DMS114 treated with DMSO at 0.1 percent for 48 hours (cell line): Measurements from ENCODE around the gene TMEM138.

ENCODE experiments used
- DNase-seq: peaks from one replicate; lab custom pipeline; 2025; ENCODE audit not compliant: unreplicated experiment; lab: John Stamatoyannopoulos, UW

TMEM138 gene

GRCh38 chr11:61404641-61405040 is 42.5 kb downstream of the TMEM138 start:
- no peak for DNase-seq

GRCh38 chr11:61406067-61406466 is 43.9 kb downstream of the TMEM138 start:
- no peak for DNase-seq

- no peak for DNase-seq
Measured at GRCh38 chr11:61406991-61407728, 45.0 kb downstream of the TMEM138 start.

- no peak for DNase-seq
Measured at GRCh38 chr11:61411589-61411988, 49.4 kb downstream of the TMEM138 start.

- DNase-seq, result no peak
Measured at GRCh38 chr11:61413496-61413895, 51.3 kb downstream of the TMEM138 start.

- no peak for DNase-seq
Measured at GRCh38 chr11:61414547-61414946, 52.4 kb downstream of the TMEM138 start.

GRCh38 chr11:61415381-61415780 is 53.2 kb downstream of the TMEM138 start:
- DNase-seq, result no peak

GRCh38 chr11:61416941-61417340 is 54.8 kb downstream of the TMEM138 start:
- no peak for DNase-seq

GRCh38 chr11:61417670-61418069 is 55.5 kb downstream of the TMEM138 start:
- DNase-seq, result no peak

GRCh38 chr11:61418136-61418535 is 56.0 kb downstream of the TMEM138 start:
- no peak for DNase-seq
